Effector CD8-positive, alpha-beta T cell (primary cell): Measurements from ENCODE around the gene ANAPC2.

Experiments
- DNase-seq: peaks from one replicate; lab custom pipeline; 2025; lab: John Stamatoyannopoulos, UW

ANAPC2 gene

GRCh38 chr9:137192859-137193258 is 4.5 kb upstream of the ANAPC2 start:
- DNase-seq, result no peak

- DNase-seq, result no peak
These were observed 4.1 kb upstream of the ANAPC2 start for GRCh38 chr9:137192448-137192780.

GRCh38 chr9:137191691-137192447 is 3.5 kb upstream of the ANAPC2 start:
- DNase-seq, result no peak

GRCh38 chr9:137191245-137191644 is 2.9 kb upstream of the ANAPC2 start:
- DNase-seq, result no peak

- no peak for DNase-seq
These were observed 2.0 kb upstream of the ANAPC2 start for GRCh38 chr9:137190315-137190856.

GRCh38 chr9:137189297-137190295 is 1.2 kb upstream of the ANAPC2 start:
- DNase-seq, result no peak

GRCh38 chr9:137188086-137188489 is 272 bp downstream of the ANAPC2 start:
- no peak for DNase-seq

GRCh38 chr9:137187386-137187785 is 974 bp downstream of the ANAPC2 start:
- no peak for DNase-seq

- no peak for DNase-seq
These were observed 2.0 kb downstream of the ANAPC2 start for GRCh38 chr9:137186385-137186784.

- DNase-seq, result no peak
These were observed 2.4 kb downstream of the ANAPC2 start for GRCh38 chr9:137185921-137186320.

- no peak for DNase-seq
These were observed 3.3 kb downstream of the ANAPC2 start for GRCh38 chr9:137184881-137185660.

GRCh38 chr9:137183980-137184595 is 4.3 kb downstream of the ANAPC2 start:
- DNase-seq, result no peak

GRCh38 chr9:137182836-137183235 is 5.5 kb downstream of the ANAPC2 start:
- no peak for DNase-seq

GRCh38 chr9:137181680-137182079 is 6.7 kb downstream of the ANAPC2 start:
- DNase-seq, result no peak

GRCh38 chr9:137180491-137180890 is 7.9 kb downstream of the ANAPC2 start:
- no peak for DNase-seq

- DNase-seq, result no peak
These were observed 8.6 kb downstream of the ANAPC2 start for GRCh38 chr9:137179761-137180160.

GRCh38 chr9:137178939-137179630 is 9.3 kb downstream of the ANAPC2 start:
- no peak for DNase-seq

GRCh38 chr9:137178201-137178938 is 10.0 kb downstream of the ANAPC2 start:
- DNase-seq, result no peak

- no peak for DNase-seq
These were observed 11.8 kb downstream of the ANAPC2 start for GRCh38 chr9:137176302-137177182.
